HG02884 (cell line): Measurements from ENCODE around the gene SMIM45.
"Not testable (repeated sequence)": the region's sequence is repeated elsewhere in the genome, so short reads cannot be mapped to it uniquely, and the experiment has no call there.

ENCODE experiments used
- ATAC-seq: cut with Tn5 transposase; IDR thresholded peaks from one replicate; pipeline ENCODE4 v1.9.1; 2021; ENCODE audit warnings: mild to moderate bottlenecking, moderate library complexity; ENCODE audit not compliant: unreplicated experiment

Gene SMIM45

GRCh38 chr22:41933411-41934177 is 18.4 kb upstream of the SMIM45 start:
- no peak for ATAC-seq

- ATAC-seq, result no peak
These were observed 17.5 kb upstream of the SMIM45 start for GRCh38 chr22:41934284-41935014.

- ATAC-seq, result no peak
These were observed 17.0 kb upstream of the SMIM45 start for GRCh38 chr22:41935015-41935351.

- ATAC-seq, result no peak
These were observed 16.4 kb upstream of the SMIM45 start for GRCh38 chr22:41935509-41935908.

- no peak for ATAC-seq
These were observed 15.1 kb upstream of the SMIM45 start for GRCh38 chr22:41936894-41937169.

GRCh38 chr22:41939981-41940831 is 11.7 kb upstream of the SMIM45 start:
- peak; percentile 54 for ATAC-seq

GRCh38 chr22:41940832-41941765 is 10.9 kb upstream of the SMIM45 start:
- no peak for ATAC-seq

- no peak for ATAC-seq
These were observed 8.2 kb upstream of the SMIM45 start for GRCh38 chr22:41943661-41944209.

- ATAC-seq, result peak; percentile 82
These were observed 5.1 kb upstream of the SMIM45 start, which contains the start of gene CENPM for GRCh38 chr22:41946629-41947423. CENPM (minus strand) TSS chr22:41947152; CDS start chr22:41947076, 76 bp downstream.

- ATAC-seq, result no peak
These were observed 4.4 kb upstream of the SMIM45 start for GRCh38 chr22:41947424-41948080.

GRCh38 chr22:41948142-41948541 is 3.8 kb upstream of the SMIM45 start:
- no peak for ATAC-seq

GRCh38 chr22:41948928-41949296 is 3.0 kb upstream of the SMIM45 start:
- not testable (repeated sequence) for ATAC-seq

GRCh38 chr22:41949297-41949965 is 2.5 kb upstream of the SMIM45 start:
- no peak for ATAC-seq

GRCh38 chr22:41952713-41953112 is 763 bp downstream of the SMIM45 start:
- no peak for ATAC-seq

- ATAC-seq, result no peak
These were observed 6.1 kb downstream of the SMIM45 start for GRCh38 chr22:41957941-41958556.

- no peak for ATAC-seq
These were observed 11.6 kb downstream of the SMIM45 start for GRCh38 chr22:41963453-41964111.

- ATAC-seq, result no peak
These were observed 12.2 kb downstream of the SMIM45 start for GRCh38 chr22:41964112-41964491.

GRCh38 chr22:41966225-41966606 is 14.3 kb downstream of the SMIM45 start:
- no peak for ATAC-seq
